ENCODE data around the gene BMPR1A.

- TF ChIP-seq CTCF (conservative IDR thresholded peaks at IDR 0.05; ENCODE audit: low read length), result no peak
- TF ChIP-seq EZH2phosphoT487 (IDR thresholded peaks at IDR 0.05; ENCODE audit: borderline replicate concordance, low read depth, low read length), result no peak
Observed at GRCh38 chr10:86851328-86852207, 95.1 kb downstream of the BMPR1A start.

Measured in OCI-LY7 (cell line).